Mesenchymal stem cell (in vitro differentiated cells and primary cell): Measurements from ENCODE around the gene NCAPD3.

Experiments used
- DNase-seq: peaks from one replicate; pipeline ENCODE4 v3.0.0-alpha.2; 2013
- H2AFZ ChIP-seq: one replicate; pipeline ENCODE4 v1.6.1; 2013; ENCODE audit warnings: low read depth, mild to moderate bottlenecking, control low read depth, inconsistent platforms, low read length, moderate library complexity
- H2AK5ac ChIP-seq: 2 replicates; pipeline ENCODE4 v1.6.1; 2013; ENCODE audit warnings: low read length, moderate library complexity, mild to moderate bottlenecking, inconsistent platforms; ENCODE audit not compliant: severe bottlenecking
- H2BK120ac ChIP-seq: one replicate; pipeline ENCODE4 v1.6.1; 2013; ENCODE audit warnings: low read depth, mild to moderate bottlenecking, inconsistent platforms, low read length, moderate library complexity
- H2BK12ac ChIP-seq, 2 experiments: one replicate each; pipeline ENCODE4 v1.6.1; 2013; ENCODE audit warnings: inconsistent platforms in 2 of 2, low read length in 2 of 2, mild to moderate bottlenecking in 2 of 2, moderate library complexity in 2 of 2, control low read depth in 1 of 2
- H2BK15ac ChIP-seq: one replicate; pipeline ENCODE4 v1.6.1; 2013; ENCODE audit warnings: mild to moderate bottlenecking, low read depth, inconsistent platforms; ENCODE audit not compliant: poor library complexity, severe bottlenecking
- H2BK5ac ChIP-seq: 2 replicates; pipeline ENCODE4 v1.6.1; 2013; ENCODE audit warnings: low read depth, mild to moderate bottlenecking, low read length, control low read depth, inconsistent platforms; ENCODE audit not compliant: poor library complexity, severe bottlenecking
- H3K14ac ChIP-seq, 2 experiments: one replicate each; pipeline ENCODE4 v1.6.1; 2013; ENCODE audit warnings: inconsistent platforms in 2 of 2, low read length in 2 of 2, control low read depth in 1 of 2, mild to moderate bottlenecking in 1 of 2, moderate library complexity in 1 of 2
- H3K18ac ChIP-seq, 2 experiments: one replicate each; pipeline ENCODE4 v1.6.1; 2013; ENCODE audit warnings: inconsistent platforms in 2 of 2, low read length in 2 of 2, control low read depth in 1 of 2, low read depth in 1 of 2, mild to moderate bottlenecking in 1 of 2
- H3K23ac ChIP-seq, 2 experiments: one replicate each; pipeline ENCODE4 v1.6.1; 2013; ENCODE audit warnings: inconsistent platforms in 2 of 2, low read length in 2 of 2, mild to moderate bottlenecking in 2 of 2, moderate library complexity in 2 of 2, control low read depth in 1 of 2
- H3K27ac ChIP-seq: 2 replicates; pipeline ENCODE4 v1.5.1; 2013; ENCODE audit warnings: mild to moderate bottlenecking, moderate library complexity, low read length, control low read depth, inconsistent platforms; ENCODE audit not compliant: poor library complexity, severe bottlenecking
- H3K27me3 ChIP-seq, 2 experiments: 2 replicates each; pipeline versions ENCODE4 v1.6.1 to v1.7.0; 2013; ENCODE audit warnings: low read length in 2 of 2, mild to moderate bottlenecking in 2 of 2, moderate library complexity in 2 of 2, control low read depth in 1 of 2, inconsistent platforms in 1 of 2; ENCODE audit not compliant: control insufficient read depth in 1 of 2, insufficient read depth in 1 of 2
- H3K36me3 ChIP-seq, 2 experiments: 2 replicates each; pipeline versions ENCODE4 v1.6.1 to v1.7.0; 2013; ENCODE audit warnings: low read length in 2 of 2, control low read depth in 1 of 2, inconsistent platforms in 1 of 2, low read depth in 1 of 2, mild to moderate bottlenecking in 1 of 2; ENCODE audit not compliant: insufficient read depth in 2 of 2, control insufficient read depth in 1 of 2
- H3K4ac ChIP-seq, 2 experiments: one replicate each; pipeline ENCODE4 v1.6.1; 2013; ENCODE audit warnings: inconsistent platforms in 2 of 2, low read length in 2 of 2, mild to moderate bottlenecking in 2 of 2, moderate library complexity in 2 of 2, control low read depth in 1 of 2, low read depth in 1 of 2
- H3K4me1 ChIP-seq: 2 replicates; pipeline ENCODE4 v1.6.1; 2013; ENCODE audit warnings: low read depth, low read length, control low read depth; ENCODE audit not compliant: control insufficient read depth, insufficient read depth
- H3K4me2 ChIP-seq: 2 replicates; pipeline ENCODE4 v1.6.1; 2013; ENCODE audit warnings: low read length, mild to moderate bottlenecking, inconsistent platforms; ENCODE audit not compliant: poor library complexity, severe bottlenecking
- H3K4me3 ChIP-seq, 2 experiments: 2 replicates each; pipeline versions ENCODE4 v1.5.1 to v1.7.0; 2013; ENCODE audit warnings: low read length in 2 of 2, mild to moderate bottlenecking in 2 of 2, control low read depth in 1 of 2, low read depth in 1 of 2; ENCODE audit not compliant: insufficient read depth in 1 of 2
- H3K79me1 ChIP-seq: replicated peaks from 2 replicates; pipeline ENCODE4 v1.6.1; 2013; ENCODE audit warnings: mild to moderate bottlenecking, control low read depth, low read length, inconsistent platforms; ENCODE audit not compliant: poor library complexity, severe bottlenecking
- H3K9ac ChIP-seq: 2 replicates; pipeline ENCODE4 v1.7.0; 2013; ENCODE audit warnings: mild to moderate bottlenecking, low read length, moderate library complexity
- H3K9me3 ChIP-seq: 2 replicates; pipeline ENCODE4 v1.7.0; 2013; ENCODE audit warnings: mild to moderate bottlenecking, low read length; ENCODE audit not compliant: control insufficient read depth
- H4K8ac ChIP-seq: one replicate; pipeline ENCODE4 v1.6.1; 2013; ENCODE audit warnings: inconsistent platforms, mild to moderate bottlenecking, low read length, moderate library complexity
- H4K91ac ChIP-seq: one replicate; pipeline ENCODE4 v1.6.1; 2013; ENCODE audit warnings: mild to moderate bottlenecking, low read length, inconsistent platforms
- WGBS: methylation state at CpG from one replicate; pipeline ENCODE4 v1.1.7; 2013; ENCODE audit warnings: mixed read lengths; 5-methylcytosine and 5-hydroxymethylcytosine counted together

The NCAPD3 gene

DNA sequence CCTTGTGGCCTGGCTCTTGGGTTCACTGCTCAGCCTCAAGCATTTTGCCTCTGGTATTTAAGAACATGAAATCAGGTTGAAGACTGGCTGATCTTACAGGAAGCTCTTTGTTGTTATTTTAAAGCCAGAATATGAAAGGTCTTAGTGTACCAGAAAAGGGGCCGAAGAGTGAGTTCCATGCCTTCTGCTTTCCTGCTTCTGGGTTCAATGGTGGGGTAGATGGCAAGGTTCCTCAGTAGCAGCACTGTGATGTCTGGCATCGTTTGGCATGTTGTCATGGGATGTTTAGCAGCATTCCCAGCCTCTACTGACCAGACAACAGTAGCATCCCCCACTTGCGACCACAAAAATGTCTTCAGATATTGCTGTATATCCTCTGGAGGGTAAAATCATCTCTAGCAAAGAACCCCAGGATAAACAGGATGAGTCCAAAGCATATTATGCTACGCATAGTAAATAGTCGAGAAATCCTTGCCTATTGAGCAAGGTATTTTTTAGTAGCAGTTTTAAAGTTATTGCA, 3.1 kb upstream of the NCAPD3 start:
- peaks cover 13% of the 10 kb centered on the region for H3K4me1 ChIP-seq
- H3K4me2 ChIP-seq, result no peak overlapping the region
- peak overlapping the region; percentile 100 for H3K9ac ChIP-seq
- H3K4ac ChIP-seq, result no peak overlapping the region
- no peak overlapping the region for H2BK120ac ChIP-seq
- DNase-seq, result peak; percentile 54
- WGBS, result 81% methylated on average over 5 of the region's 5 CpGs
- no peak overlapping the region for H2BK5ac ChIP-seq
- no peak overlapping the region for H3K27ac ChIP-seq
- H3K9me3 ChIP-seq, result no peaks in the 10 kb centered on the region
- H3K36me3 ChIP-seq, result peaks cover 0 to 10% of the 10 kb centered on the region in 2 experiments
- no peak overlapping the region for H3K23ac ChIP-seq
- H2AFZ ChIP-seq, result no peak overlapping the region
- H4K8ac ChIP-seq, result peak overlapping the region; percentile 1
- H3K79me1 ChIP-seq, result peaks cover 28% of the 10 kb centered on the region
- no peak overlapping the region for H4K91ac ChIP-seq
- H3K14ac ChIP-seq, result no peak overlapping the region
- H2AK5ac ChIP-seq, result no peak overlapping the region
- H2BK15ac ChIP-seq, result no peak overlapping the region
- H3K4me3 ChIP-seq, result peak overlapping the region in 1 of 2 experiments; percentile 99
- no peak overlapping the region for H2BK12ac ChIP-seq
- H3K27me3 ChIP-seq, result no peaks in the 10 kb centered on the region
- no peak overlapping the region for H3K18ac ChIP-seq

DNA sequence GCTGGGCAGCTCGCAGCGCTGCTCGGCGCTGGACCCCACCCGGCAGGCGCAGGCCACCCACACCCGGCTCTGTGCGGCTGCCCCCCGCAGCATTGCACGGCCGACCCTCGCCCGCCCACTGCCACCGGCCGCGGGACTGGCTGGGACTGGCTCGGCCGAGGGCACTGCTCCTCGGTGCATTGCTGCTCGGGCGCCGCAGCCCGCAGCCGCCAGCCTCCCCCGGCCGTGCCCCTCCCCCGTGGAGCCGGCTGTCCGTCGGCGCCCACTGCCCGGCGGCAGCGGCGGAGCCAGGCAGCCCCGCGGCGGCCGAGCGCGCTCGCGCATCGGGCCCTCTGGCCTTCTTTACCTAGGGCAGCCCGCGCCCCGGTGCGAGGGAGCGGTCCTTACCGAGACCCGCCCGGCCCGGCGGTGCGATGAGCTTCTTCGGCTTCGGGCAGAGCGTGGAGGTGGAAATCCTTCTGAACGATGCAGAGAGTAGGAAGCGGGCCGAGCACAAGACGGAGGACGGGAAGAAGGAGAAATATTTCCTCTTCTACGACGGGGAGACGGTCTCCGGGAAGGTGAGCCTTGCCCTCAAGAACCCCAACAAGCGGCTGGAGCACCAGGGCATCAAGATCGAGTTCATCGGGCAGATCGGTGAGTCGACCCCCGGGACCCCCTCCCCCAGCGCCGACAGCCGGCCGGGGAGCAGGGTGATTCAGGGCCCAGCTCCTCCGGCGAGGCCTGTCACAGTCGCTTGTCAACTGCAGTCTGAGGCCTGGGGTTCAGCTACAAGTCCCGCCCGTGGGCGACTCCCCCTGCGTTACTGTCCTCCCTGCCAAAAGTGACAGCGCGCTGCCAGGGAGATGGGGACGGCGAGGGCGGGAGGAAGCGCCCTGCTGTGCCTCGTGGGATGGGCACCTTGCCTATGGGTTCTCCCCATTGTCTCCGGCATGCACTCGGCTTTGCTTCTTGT, 1.2 kb upstream of the NCAPD3 start:
- Histone ChIP-seq H2BK5ac (no peak overlapping the region), H4K91ac (peak overlapping the region; percentile 92), H2AFZ (peak overlapping the region; percentile 95), H3K9ac (peak overlapping the region; percentile 100), H3K4ac (peak overlapping the region; percentile 71 to 95), H3K4me2 (peak overlapping the region; percentile 92), H3K36me3 (peaks cover 0 to 10% of the 10 kb centered on the region in 2 experiments), H2BK15ac (no peak overlapping the region), H3K9me3 (no peaks in the 10 kb centered on the region), H2AK5ac (no peak overlapping the region), H3K27ac (peak overlapping the region; percentile 56), H3K4me1 (peaks cover 12% of the 10 kb centered on the region), H3K79me1 (peaks cover 21% of the 10 kb centered on the region), H3K18ac (peak overlapping the region; percentile 98 to 99), H2BK120ac (peak overlapping the region; percentile 71), H4K8ac (peak overlapping the region; percentile 66), H3K23ac (peak overlapping the region in 1 of 2 experiments; percentile 97), H3K4me3 (peak overlapping the region; percentile 98 to 99), H3K14ac (peak overlapping the region in 1 of 2 experiments; percentile 100), H2BK12ac (peak overlapping the region; percentile 22 to 74), H3K27me3 (no peaks in the 10 kb centered on the region)
- DNase-seq, result peak; percentile 53
- under 1% methylated on average over 87 of the region's 93 CpGs for WGBS

DNA sequence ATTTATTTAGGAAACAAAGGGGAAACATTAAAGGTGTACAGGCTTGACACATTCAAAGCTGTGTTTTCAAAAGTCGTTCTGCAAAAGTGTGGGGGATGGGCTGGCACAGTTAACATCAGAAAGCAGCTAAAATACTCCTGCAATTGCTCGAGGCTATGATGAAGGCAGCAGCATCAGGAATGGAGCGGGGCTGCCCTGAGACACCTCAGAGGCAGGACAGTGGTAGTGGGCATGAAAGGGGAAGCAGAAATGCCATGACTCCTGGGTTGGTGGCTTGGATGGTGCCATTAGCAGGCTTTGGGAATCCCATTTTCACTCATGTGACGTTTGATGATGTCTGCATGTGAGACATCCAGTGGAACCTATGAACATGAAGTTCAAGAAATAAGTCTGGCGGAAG, 646 bp downstream of the NCAPD3 start:
- peak; percentile 28 for DNase-seq
- no peak overlapping the region for H2BK12ac ChIP-seq
- no peak overlapping the region for H3K27ac ChIP-seq
- H3K18ac ChIP-seq, result peak overlapping the region in 1 of 2 experiments; percentile 18
- H3K23ac ChIP-seq, result no peak overlapping the region
- no peak overlapping the region for H4K91ac ChIP-seq
- no peak overlapping the region for H3K4ac ChIP-seq
- no peak overlapping the region for H2BK120ac ChIP-seq
- H3K9ac ChIP-seq, result peak overlapping the region; percentile 100
- 0% methylated on average over 5 of the region's 5 CpGs for WGBS
- H3K79me1 ChIP-seq, result peaks cover 27% of the 10 kb centered on the region
- H3K4me3 ChIP-seq, result peak overlapping the region; percentile 45 to 99
- no peak overlapping the region for H3K14ac ChIP-seq
- no peak overlapping the region for H2BK15ac ChIP-seq
- H2AFZ ChIP-seq, result no peak overlapping the region
- H2AK5ac ChIP-seq, result no peak overlapping the region
- no peaks in the 10 kb centered on the region for H3K9me3 ChIP-seq
- no peak overlapping the region for H2BK5ac ChIP-seq
- H4K8ac ChIP-seq, result no peak overlapping the region
- peaks cover 12% of the 10 kb centered on the region for H3K4me1 ChIP-seq
- peaks cover 6 to 22% of the 10 kb centered on the region in 2 experiments for H3K36me3 ChIP-seq
- peak overlapping the region; percentile 71 for H3K4me2 ChIP-seq
- H3K27me3 ChIP-seq, result no peaks in the 10 kb centered on the region

DNA sequence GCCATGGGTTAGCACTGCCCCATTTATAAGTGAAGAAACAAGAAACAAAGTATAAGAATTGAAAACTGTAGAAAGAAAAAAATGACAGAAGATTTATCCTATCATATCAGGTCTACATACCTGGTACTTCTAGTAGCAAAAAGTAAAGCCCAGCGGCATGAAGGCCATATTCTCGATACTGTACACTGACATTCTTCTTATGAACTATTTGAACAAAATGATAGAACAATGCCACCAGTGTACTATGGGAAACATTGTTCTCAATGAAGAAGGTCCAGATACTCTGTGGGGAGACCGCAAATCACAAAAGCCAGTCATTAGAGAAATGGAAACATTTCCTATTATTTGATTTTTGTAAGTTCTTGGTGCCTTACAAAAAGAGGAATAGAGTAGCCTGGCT, 7.0 kb downstream of the NCAPD3 start:
- H4K91ac ChIP-seq, result no peak overlapping the region
- H2BK120ac ChIP-seq, result no peak overlapping the region
- 100% methylated on average over 3 of the region's 3 CpGs for WGBS
- H3K18ac ChIP-seq, result no peak overlapping the region
- no peak overlapping the region for H4K8ac ChIP-seq
- H3K79me1 ChIP-seq, result peaks cover 26% of the 10 kb centered on the region
- no peak overlapping the region for H3K23ac ChIP-seq
- no peak overlapping the region for H2AFZ ChIP-seq
- no peak overlapping the region for H2BK15ac ChIP-seq
- no peaks in the 10 kb centered on the region for H3K9me3 ChIP-seq
- H3K27me3 ChIP-seq, result no peaks in the 10 kb centered on the region
- H3K4me3 ChIP-seq, result no peak overlapping the region
- no peak overlapping the region for H2AK5ac ChIP-seq
- no peak overlapping the region for H3K14ac ChIP-seq
- H3K4me2 ChIP-seq, result no peak overlapping the region
- H3K4me1 ChIP-seq, result peaks cover 1% of the 10 kb centered on the region
- peaks cover 12 to 21% of the 10 kb centered on the region in 2 experiments for H3K36me3 ChIP-seq
- DNase-seq, result no peak
- H2BK5ac ChIP-seq, result no peak overlapping the region
- no peak overlapping the region for H3K4ac ChIP-seq
- no peak overlapping the region for H3K9ac ChIP-seq
- no peak overlapping the region for H3K27ac ChIP-seq
- no peak overlapping the region for H2BK12ac ChIP-seq
